Prostate gland (tissue), 2 donors: ENCODE data around the gene NUPR2.

Experiments used
- CTCF ChIP-seq, 4 experiments: fragments of 200-600 bp in 2 of 4; fragments of 450-650 bp in 2 of 4; sonication (generic) in 2 of 4; IDR thresholded peaks; 1 replicate in 3 of 4; 2 replicates in 1 of 4; pipeline ENCODE4 v1.5.1; 2016 to 2019; ENCODE audit warnings: antibody characterized with exemption in 4 of 4, mild to moderate bottlenecking in 2 of 4, moderate library complexity in 2 of 4
- POLR2A ChIP-seq: fragments of 450-650 bp; IDR thresholded peaks from one replicate; pipeline ENCODE4 v1.6.1; 2016; ENCODE audit warnings: antibody characterized with exemption, mild to moderate bottlenecking

DNA sequence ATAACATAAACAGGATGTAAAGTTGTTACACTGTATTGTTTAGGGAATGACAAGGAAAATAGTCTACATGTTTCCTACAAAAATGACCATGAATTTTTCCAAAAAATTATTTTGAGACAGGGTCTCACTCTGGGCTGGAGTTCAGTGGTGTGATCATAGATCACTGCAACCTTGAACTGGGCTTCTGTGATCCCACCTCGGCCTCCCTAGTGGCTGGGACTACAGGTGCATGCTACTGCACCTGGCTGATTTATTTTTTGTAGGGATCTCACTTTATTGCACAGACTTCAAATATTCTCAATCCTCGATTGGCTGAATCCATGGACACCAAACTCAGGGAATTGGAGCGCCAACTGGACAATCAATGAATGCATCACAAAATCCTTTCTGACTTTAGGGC, 16.6 kb downstream of the NUPR2 start:
- TF ChIP-seq CTCF (IDR thresholded peaks at IDR 0.05) = no peak
- no peak for TF ChIP-seq POLR2A
